Fibroblast of villous mesenchyme (primary cell): ENCODE measurements around the gene TAAR1. TPM values are rescaled to one million over a fixed set of nuclear protein-coding genes. Genes with fewer than 3 reads are reported as not detected.
A peak's percentile ranks its signal among the peaks of the same experiment; 100 is the strongest.

Experiments
- DNase-seq: peaks from one replicate; pipeline ENCODE4 v3.0.0-alpha.2; 2010; ENCODE audit warnings: low read depth
- H3K4me3 ChIP-seq: 2 replicates; pipeline ENCODE4 v1.5.1; 2011; ENCODE audit warnings: low read depth, mild to moderate bottlenecking, low read length
- CTCF ChIP-seq: IDR thresholded peaks from 2 replicates; pipeline ENCODE4 v1.5.1; 2012; ENCODE audit warnings: low read depth, mild to moderate bottlenecking, low read length; ENCODE audit not compliant: insufficient read depth
- total RNA-seq: library from RNA; depleted of rRNA; stranded (reverse); fragments of >200 nt; gene quantifications from 2 replicates; pipeline ENCODE4 v1.2.3, GENCODE V29; 2012

The TAAR1 gene
- total RNA-seq, 1 donor = not detected

- no peak overlapping the region for H3K4me3 ChIP-seq
- no peak for DNase-seq
- peak; percentile 32 for TF ChIP-seq CTCF
Measured at GRCh38 chr6:132598473-132598872, 60.5 kb downstream of the TAAR1 start.

GRCh38 chr6:132596201-132596600 is 62.8 kb downstream of the TAAR1 start:
- H3K4me3 ChIP-seq = no peak overlapping the region
- TF ChIP-seq CTCF = no peak
- no peak for DNase-seq

Other genes starting within 250 kb of the TAAR1 start
- 16.8 and 27.2 TPM in 2 replicates for gene STX7, start 146.1 kb downstream of the TAAR1 start, total RNA-seq
- not detected in 2 replicates for gene TAAR9, start 120.9 kb downstream of the TAAR1 start, total RNA-seq
- not detected in 2 replicates for gene TAAR8, start 106.5 kb downstream of the TAAR1 start, total RNA-seq
- not detected in 2 replicates for gene TAAR6, start 88.9 kb downstream of the TAAR1 start, total RNA-seq
- gene TAAR5, start 69.4 kb downstream of the TAAR1 start, total RNA-seq = not detected in 2 replicates
- not detected in 2 replicates for gene TAAR2, start 34.9 kb downstream of the TAAR1 start, total RNA-seq
- under 0.01 TPM in 2 replicates for gene VNN1, start 54.9 kb upstream of the TAAR1 start, total RNA-seq
- gene VNN2, start 98.7 kb upstream of the TAAR1 start, total RNA-seq = not detected in 2 replicates
- gene SLC18B1, start 139.5 kb upstream of the TAAR1 start, total RNA-seq = 4.8 and 11.2 TPM in 2 replicates
- 603 and 770 TPM in 2 replicates for gene RPS12, start 155.4 kb upstream of the TAAR1 start, total RNA-seq